ENCODE measurements around the gene NFATC2IP. TPM values are rescaled to one million over a fixed set of nuclear protein-coding genes. Genes with fewer than 3 reads are reported as not detected.

The NFATC2IP gene
- total RNA-seq, 1 donor from 2014 or later = 39.5 TPM

DNA sequence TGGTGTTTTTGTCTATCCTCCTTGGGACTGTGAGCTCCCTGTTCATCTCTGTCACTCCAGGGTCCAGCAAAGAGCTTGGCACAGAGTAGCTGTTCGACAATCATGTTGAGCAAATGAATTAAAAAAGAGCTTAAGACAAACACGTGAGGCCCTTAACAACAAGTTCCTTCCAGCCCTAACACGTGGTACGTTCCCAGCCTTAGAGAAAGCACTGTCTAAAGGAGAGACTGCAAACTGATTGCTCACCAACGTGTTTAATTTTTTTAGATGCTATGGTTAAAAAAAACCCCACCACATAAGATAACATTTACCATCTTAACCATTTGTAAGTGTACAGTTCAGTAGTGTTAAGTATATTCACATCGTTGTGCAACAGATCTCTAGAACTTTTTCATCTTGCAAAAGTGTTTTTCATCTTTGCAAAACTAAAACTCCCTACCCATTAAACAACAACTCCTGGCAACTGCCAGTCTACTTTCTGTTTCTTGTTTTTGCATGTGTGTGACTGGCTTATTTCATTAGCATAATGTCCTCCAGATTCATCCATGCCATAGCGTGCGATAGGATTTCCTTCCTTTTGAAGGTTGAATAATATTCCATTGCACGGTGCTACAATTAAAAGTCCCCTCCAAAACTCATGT is 62.3 kb downstream of the NFATC2IP start:
- no peak for DNase-seq (ENCODE audit: extremely low spot score, unreplicated experiment)
- TF ChIP-seq, protein P1, sequence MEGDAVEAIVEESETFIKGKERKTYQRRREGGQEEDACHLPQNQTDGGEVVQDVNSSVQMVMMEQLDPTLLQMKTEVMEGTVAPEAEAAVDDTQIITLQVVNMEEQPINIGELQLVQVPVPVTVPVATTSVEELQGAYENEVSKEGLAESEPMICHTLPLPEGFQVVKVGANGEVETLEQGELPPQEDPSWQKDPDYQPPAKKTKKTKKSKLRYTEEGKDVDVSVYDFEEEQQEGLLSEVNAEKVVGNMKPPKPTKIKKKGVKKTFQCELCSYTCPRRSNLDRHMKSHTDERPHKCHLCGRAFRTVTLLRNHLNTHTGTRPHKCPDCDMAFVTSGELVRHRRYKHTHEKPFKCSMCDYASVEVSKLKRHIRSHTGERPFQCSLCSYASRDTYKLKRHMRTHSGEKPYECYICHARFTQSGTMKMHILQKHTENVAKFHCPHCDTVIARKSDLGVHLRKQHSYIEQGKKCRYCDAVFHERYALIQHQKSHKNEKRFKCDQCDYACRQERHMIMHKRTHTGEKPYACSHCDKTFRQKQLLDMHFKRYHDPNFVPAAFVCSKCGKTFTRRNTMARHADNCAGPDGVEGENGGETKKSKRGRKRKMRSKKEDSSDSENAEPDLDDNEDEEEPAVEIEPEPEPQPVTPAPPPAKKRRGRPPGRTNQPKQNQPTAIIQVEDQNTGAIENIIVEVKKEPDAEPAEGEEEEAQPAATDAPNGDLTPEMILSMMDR (IDR thresholded peaks at IDR 0.05) = no peak
- Mint-ChIP-seq H3K36me3 (ENCODE audit: unreplicated experiment) (no peaks in the 10 kb centered on the region), H3K9me3 (ENCODE audit: unreplicated experiment) (no peaks in the 10 kb centered on the region), H3K27ac (ENCODE audit: unreplicated experiment) (no peak overlapping the region), H3K4me3 (ENCODE audit: unreplicated experiment) (no peak overlapping the region), H3K27me3 (ENCODE audit: unreplicated experiment) (peaks cover 4% of the 10 kb centered on the region), H3K4me1 (ENCODE audit: unreplicated experiment) (no peaks in the 10 kb centered on the region)

DNA sequence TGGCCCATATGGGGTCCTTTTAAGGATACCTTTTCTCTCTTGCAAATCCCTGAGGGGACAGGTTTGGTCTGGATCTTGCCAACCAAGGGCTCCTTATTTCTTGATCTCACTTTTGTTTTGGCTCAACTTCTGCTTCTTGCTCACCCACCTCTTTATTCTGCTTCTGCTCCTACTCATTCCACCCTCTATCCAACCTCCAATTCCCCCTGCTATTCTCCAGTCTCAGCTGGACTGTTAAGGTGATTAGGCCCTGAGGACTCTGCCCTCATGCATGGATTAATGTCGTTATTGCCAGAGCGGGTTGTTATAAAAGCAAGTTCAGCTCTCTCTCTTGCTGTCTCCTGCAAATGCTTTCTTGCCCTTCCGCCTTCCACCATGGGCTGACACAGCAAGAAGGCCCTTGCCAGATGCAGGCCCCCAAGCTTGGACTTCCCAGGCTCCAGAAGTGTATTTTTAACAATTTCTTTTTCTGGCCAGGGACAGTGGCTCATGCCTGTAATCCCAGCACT is 63.9 kb downstream of the NFATC2IP start:
- no peak for DNase-seq (ENCODE audit: extremely low spot score, unreplicated experiment)
- H3K27ac Mint-ChIP-seq (ENCODE audit: unreplicated experiment) = no peak overlapping the region
- TF ChIP-seq, protein P1 (IDR thresholded peaks at IDR 0.05) = no peak
- H3K36me3 Mint-ChIP-seq (ENCODE audit: unreplicated experiment) = no peaks in the 10 kb centered on the region
- peaks cover 2% of the 10 kb centered on the region for H3K27me3 Mint-ChIP-seq (ENCODE audit: unreplicated experiment)
- H3K4me3 Mint-ChIP-seq (ENCODE audit: unreplicated experiment) = no peak overlapping the region
- no peaks in the 10 kb centered on the region for H3K9me3 Mint-ChIP-seq (ENCODE audit: unreplicated experiment)
- no peaks in the 10 kb centered on the region for H3K4me1 Mint-ChIP-seq (ENCODE audit: unreplicated experiment)

Other genes with a start within 250 kb of the NFATC2IP start
- gene EIF3C, start 239.5 kb upstream of the NFATC2IP start, total RNA-seq = 950 and 1,034 TPM in 2 replicates
- 2.6 and 4.2 TPM in 2 replicates for gene NPIPB9, start 199.2 kb upstream of the NFATC2IP start, total RNA-seq
- gene ATXN2L, start 127.9 kb upstream of the NFATC2IP start, total RNA-seq = 208 and 210 TPM in 2 replicates
- gene TUFM, start 104.6 kb upstream of the NFATC2IP start, total RNA-seq = 122 and 132 TPM in 2 replicates
- 57.9 and 60.7 TPM in 2 replicates for gene SH2B1, start 87.1 kb upstream of the NFATC2IP start, total RNA-seq
- 0.42 and 0.64 TPM in 2 replicates for gene ATP2A1, start 72.4 kb upstream of the NFATC2IP start, total RNA-seq
- gene RABEP2, start 25.7 kb upstream of the NFATC2IP start, total RNA-seq = 19.3 and 20.0 TPM in 2 replicates
- gene CD19, start 19.0 kb upstream of the NFATC2IP start, total RNA-seq = not detected in 2 replicates
- gene SPNS1, start 23.8 kb downstream of the NFATC2IP start, total RNA-seq = 89.5 and 96.6 TPM in 2 replicates
- 9.2 and 12.0 TPM in 2 replicates for gene LAT, start 34.1 kb downstream of the NFATC2IP start, total RNA-seq

Data from osteocyte (in vitro differentiated cells).